Measurements from ENCODE around the gene STK39.

GRCh38 chr2:167928434-167928833 is 319.0 kb downstream of the STK39 start:
- no peak for TF ChIP-seq CTCF (IDR thresholded peaks at IDR 0.05 in 2 of 3, conservative IDR thresholded peaks at IDR 0.05 in 1 of 3; ENCODE audit: insufficient read depth in 2 of 3, low read depth in 1 of 3, low read length in 3 of 3)
- TF ChIP-seq RNF2 (IDR thresholded peaks at IDR 0.05): no peak
- TF ChIP-seq ZBTB49 (CRISPR knock-in tag; IDR thresholded peaks at IDR 0.05; ENCODE audit: borderline replicate concordance): no peak
- no peak for TF ChIP-seq ZNF12 (CRISPR knock-in tag; IDR thresholded peaks at IDR 0.05)
- no peak for TF ChIP-seq EP300 (IDR thresholded peaks at IDR 0.05; ENCODE audit: low read length)

Measured in K562 (cell line).